ENCODE measurements around the gene NTRK3. TPM values are rescaled to one million over a fixed set of nuclear protein-coding genes. Genes with fewer than 3 reads are reported as not detected.

Gene NTRK3
- total RNA-seq, 2 experiments from 2014 or later, result not detected

GRCh38 chr15:88177451-88177850, 79.1 kb downstream of the NTRK3 start:
- Mint-ChIP-seq H3K9me3 (no peaks in the 10 kb centered on the region), H3K27me3 (peaks cover 2% of the 10 kb centered on the region), H3K27ac (no peak overlapping the region), H3K4me3 (no peak overlapping the region), H3K4me1 (no peaks in the 10 kb centered on the region), H3K36me3 (ENCODE audit: low read depth) (no peaks in the 10 kb centered on the region)
- POLR2A ChIA-PET, result no interaction called here
- no peak for DNase-seq
- CTCF ChIA-PET, result no interaction called here

- ChIA-PET CTCF (no interaction called here), POLR2A (no interaction called here)
- no peaks in the 10 kb centered on the region for H3K36me3 Mint-ChIP-seq (ENCODE audit: low read depth)
- no peaks in the 10 kb centered on the region for H3K9me3 Mint-ChIP-seq
- H3K4me1 Mint-ChIP-seq, result no peaks in the 10 kb centered on the region
- H3K27ac Mint-ChIP-seq, result no peak overlapping the region
- H3K27me3 Mint-ChIP-seq, result peaks cover 2% of the 10 kb centered on the region
- DNase-seq, result no peak
- H3K4me3 Mint-ChIP-seq, result no peak overlapping the region
Observed at GRCh38 chr15:88174571-88174970, 82.0 kb downstream of the NTRK3 start.

DNA sequence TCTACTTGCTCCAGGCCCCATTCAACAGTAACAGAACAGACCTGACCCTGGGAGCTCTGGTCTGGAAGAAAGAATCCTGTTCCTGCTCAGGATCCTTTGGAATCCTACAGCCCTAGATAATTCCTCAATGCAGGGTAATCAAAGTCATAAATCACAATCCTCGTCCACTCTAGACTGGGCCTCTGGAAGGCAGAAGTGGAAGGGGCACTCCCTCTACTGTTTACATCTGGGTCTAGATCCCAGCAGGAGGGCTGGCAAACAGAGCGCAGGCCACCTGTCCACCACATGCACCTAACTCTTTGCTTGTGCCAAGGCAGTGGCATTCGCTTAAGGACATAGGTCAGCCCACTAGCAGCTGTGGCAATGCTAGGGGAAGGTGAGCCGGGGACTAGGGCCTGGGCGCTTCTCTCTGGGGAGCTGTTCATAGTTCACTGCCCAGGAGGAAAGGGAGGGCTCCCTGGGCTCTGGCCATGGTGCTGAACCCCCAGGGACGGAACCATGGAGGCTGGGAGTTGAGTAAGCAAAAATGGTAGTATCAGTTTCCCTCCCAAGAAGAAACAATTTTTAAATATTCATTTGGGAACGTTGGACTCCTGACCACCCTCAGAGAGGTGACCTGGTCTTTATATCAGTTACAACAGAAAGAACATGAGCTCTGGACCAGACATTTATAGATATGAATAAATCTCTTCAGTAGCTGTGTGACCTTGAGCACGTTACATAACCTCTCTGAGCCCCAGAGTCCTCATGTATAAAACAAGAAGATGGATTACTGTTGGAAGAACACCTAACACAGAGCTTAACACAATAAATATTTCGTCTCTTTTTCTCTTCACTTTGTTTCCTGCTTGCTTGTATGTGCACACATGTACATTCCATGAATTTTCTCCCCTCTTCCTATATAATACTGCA, 90.2 kb downstream of the NTRK3 start:
- no peaks in the 10 kb centered on the region for H3K4me1 Mint-ChIP-seq
- no peaks in the 10 kb centered on the region for H3K9me3 Mint-ChIP-seq
- no peaks in the 10 kb centered on the region for H3K36me3 Mint-ChIP-seq (ENCODE audit: low read depth)
- no peak overlapping the region for H3K27ac Mint-ChIP-seq
- no peak overlapping the region for H3K4me3 Mint-ChIP-seq
- CTCF ChIA-PET, result interaction anchor here (0.8 kb wide), 1 partner anchor 77 kb away, joined by 3 read pairs; no protein-coding TSS in a partner anchor
- peak; percentile 8 for DNase-seq
- no peaks in the 10 kb centered on the region for H3K27me3 Mint-ChIP-seq
- POLR2A ChIA-PET, result no interaction called here

GRCh38 chr15:88161636-88162035, 94.9 kb downstream of the NTRK3 start:
- no peaks in the 10 kb centered on the region for H3K4me1 Mint-ChIP-seq

DNA sequence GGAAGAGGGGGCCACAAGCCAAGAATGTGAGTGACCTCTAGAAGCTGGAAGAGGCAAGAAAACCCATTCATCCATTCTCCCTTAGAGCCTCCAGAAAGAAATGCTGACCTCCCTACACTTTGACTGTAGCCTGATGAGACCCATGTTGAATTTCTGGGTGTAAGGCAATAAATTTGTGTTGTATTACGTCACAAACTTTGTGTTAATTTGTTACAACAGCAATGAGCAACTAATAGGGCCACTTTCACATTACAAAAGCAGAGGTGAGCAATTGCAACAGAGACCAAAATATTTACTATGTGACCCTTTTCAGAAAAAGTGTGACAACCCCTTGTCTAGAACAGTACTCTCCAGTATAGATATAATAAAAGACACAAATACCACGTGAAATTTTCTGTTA, 101.2 kb downstream of the NTRK3 start:
- H3K27ac Mint-ChIP-seq, result no peak overlapping the region
- no peak for DNase-seq
- no peaks in the 10 kb centered on the region for H3K4me1 Mint-ChIP-seq
- H3K27me3 Mint-ChIP-seq, result no peaks in the 10 kb centered on the region
- no peak overlapping the region for H3K4me3 Mint-ChIP-seq
- CTCF ChIA-PET, result no interaction called here
- POLR2A ChIA-PET, result no interaction called here
- no peaks in the 10 kb centered on the region for H3K9me3 Mint-ChIP-seq
- H3K36me3 Mint-ChIP-seq (ENCODE audit: low read depth), result no peaks in the 10 kb centered on the region

More at GRCh38 chr15:88161636-88162035, 94.9 kb downstream of the NTRK3 start:
- Mint-ChIP-seq H3K27me3 (no peaks in the 10 kb centered on the region), H3K36me3 (ENCODE audit: low read depth) (no peaks in the 10 kb centered on the region), H3K4me3 (no peak overlapping the region), H3K27ac (no peak overlapping the region), H3K9me3 (no peaks in the 10 kb centered on the region)
- POLR2A ChIA-PET, result no interaction called here
- CTCF ChIA-PET, result interaction anchor here (1.0 kb wide), 1 partner anchor 14 kb away, joined by 3 read pairs; no protein-coding TSS in a partner anchor
- no peak for DNase-seq

GRCh38 chr15:88152672-88153071, 103.9 kb downstream of the NTRK3 start:
- Mint-ChIP-seq H3K27ac (no peak overlapping the region), H3K9me3 (no peaks in the 10 kb centered on the region), H3K27me3 (no peaks in the 10 kb centered on the region), H3K36me3 (ENCODE audit: low read depth) (no peaks in the 10 kb centered on the region), H3K4me1 (no peaks in the 10 kb centered on the region), H3K4me3 (no peak overlapping the region)
- ChIA-PET POLR2A (no interaction called here), CTCF (no interaction called here)
- DNase-seq, result no peak

DNA sequence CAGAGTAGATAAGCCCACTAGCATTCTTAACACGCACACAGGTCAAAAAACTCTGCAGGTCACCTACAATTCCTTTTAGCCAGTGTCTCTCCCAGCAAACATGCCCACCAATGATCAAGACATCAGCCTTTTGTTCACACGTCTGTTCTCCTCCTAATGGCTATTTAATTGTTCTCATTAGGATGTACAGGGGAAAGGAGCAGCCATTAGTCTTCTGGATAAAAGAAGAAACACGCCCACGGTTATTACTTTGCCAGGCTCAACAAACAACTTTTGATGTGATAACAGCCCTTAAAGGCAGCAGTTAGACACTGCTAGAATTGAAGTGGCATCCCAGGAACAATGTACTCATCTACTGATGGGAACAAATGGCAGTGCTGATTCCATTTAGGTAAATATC, 108.8 kb downstream of the NTRK3 start:
- no peak for DNase-seq
- H3K36me3 Mint-ChIP-seq (ENCODE audit: low read depth), result no peaks in the 10 kb centered on the region
- ChIA-PET CTCF (interaction anchor here (1.4 kb wide), 1 partner anchor 14 kb away, joined by 3 read pairs; no protein-coding TSS in a partner anchor), POLR2A (no interaction called here)
- no peaks in the 10 kb centered on the region for H3K27me3 Mint-ChIP-seq
- H3K9me3 Mint-ChIP-seq, result no peaks in the 10 kb centered on the region
- H3K4me1 Mint-ChIP-seq, result no peaks in the 10 kb centered on the region
- no peak overlapping the region for H3K27ac Mint-ChIP-seq
- no peak overlapping the region for H3K4me3 Mint-ChIP-seq

- Mint-ChIP-seq H3K27me3 (no peaks in the 10 kb centered on the region), H3K4me1 (no peaks in the 10 kb centered on the region), H3K27ac (no peak overlapping the region), H3K36me3 (ENCODE audit: low read depth) (no peaks in the 10 kb centered on the region), H3K9me3 (no peaks in the 10 kb centered on the region), H3K4me3 (no peak overlapping the region)
- CTCF ChIA-PET, result no interaction called here
- DNase-seq, result no peak
- POLR2A ChIA-PET, result no interaction called here
Observed at GRCh38 chr15:88144921-88145653, 111.5 kb downstream of the NTRK3 start.

GRCh38 chr15:88142121-88142520, 114.4 kb downstream of the NTRK3 start:
- no peaks in the 10 kb centered on the region for H3K9me3 Mint-ChIP-seq
- ChIA-PET CTCF (no interaction called here), POLR2A (no interaction called here)
- H3K4me1 Mint-ChIP-seq, result no peaks in the 10 kb centered on the region
- DNase-seq, result no peak
- no peak overlapping the region for H3K4me3 Mint-ChIP-seq
- no peak overlapping the region for H3K27ac Mint-ChIP-seq
- H3K27me3 Mint-ChIP-seq, result no peaks in the 10 kb centered on the region
- no peaks in the 10 kb centered on the region for H3K36me3 Mint-ChIP-seq (ENCODE audit: low read depth)

DNA sequence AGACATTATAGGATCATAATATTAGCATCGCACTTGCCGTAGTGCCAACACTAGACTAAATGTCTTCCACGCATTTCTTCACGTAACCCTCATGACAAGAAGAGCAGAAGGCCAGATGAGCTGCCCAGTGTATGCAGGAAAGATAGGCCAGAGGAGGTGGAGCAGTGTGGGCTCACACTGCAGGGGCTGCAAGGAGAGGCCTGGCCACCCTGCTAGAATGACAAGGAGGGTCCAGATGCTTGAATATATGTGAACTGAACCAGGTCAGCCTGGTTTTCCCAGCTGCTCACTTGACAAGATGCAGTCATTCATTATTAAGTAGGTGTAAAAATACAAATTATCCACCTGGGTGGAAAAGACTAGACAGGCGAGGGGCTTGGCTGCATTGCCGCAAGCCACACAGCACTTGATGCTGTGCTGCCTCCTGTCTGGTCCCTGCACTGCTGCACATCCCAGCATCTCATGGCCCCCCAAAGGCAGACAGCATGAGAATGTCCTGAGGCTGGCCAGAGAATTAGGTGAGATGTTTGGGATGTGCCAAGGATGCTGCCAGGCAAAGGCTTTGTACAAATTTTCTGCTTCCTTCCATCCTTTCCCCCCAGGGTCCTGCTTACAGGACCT, 115.2 kb downstream of the NTRK3 start:
- Mint-ChIP-seq H3K9me3 (no peaks in the 10 kb centered on the region), H3K27ac (no peak overlapping the region), H3K27me3 (no peaks in the 10 kb centered on the region), H3K36me3 (ENCODE audit: low read depth) (no peaks in the 10 kb centered on the region), H3K4me1 (no peaks in the 10 kb centered on the region), H3K4me3 (no peak overlapping the region)
- ChIA-PET POLR2A (no interaction called here), CTCF (no interaction called here)
- no peak for DNase-seq

GRCh38 chr15:88140398-88140797, 116.1 kb downstream of the NTRK3 start:
- Mint-ChIP-seq H3K9me3 (no peaks in the 10 kb centered on the region), H3K4me3 (no peak overlapping the region), H3K27ac (no peak overlapping the region), H3K36me3 (ENCODE audit: low read depth) (no peaks in the 10 kb centered on the region), H3K4me1 (no peaks in the 10 kb centered on the region), H3K27me3 (no peaks in the 10 kb centered on the region)
- ChIA-PET POLR2A (no interaction called here), CTCF (no interaction called here)
- no peak for DNase-seq

DNA sequence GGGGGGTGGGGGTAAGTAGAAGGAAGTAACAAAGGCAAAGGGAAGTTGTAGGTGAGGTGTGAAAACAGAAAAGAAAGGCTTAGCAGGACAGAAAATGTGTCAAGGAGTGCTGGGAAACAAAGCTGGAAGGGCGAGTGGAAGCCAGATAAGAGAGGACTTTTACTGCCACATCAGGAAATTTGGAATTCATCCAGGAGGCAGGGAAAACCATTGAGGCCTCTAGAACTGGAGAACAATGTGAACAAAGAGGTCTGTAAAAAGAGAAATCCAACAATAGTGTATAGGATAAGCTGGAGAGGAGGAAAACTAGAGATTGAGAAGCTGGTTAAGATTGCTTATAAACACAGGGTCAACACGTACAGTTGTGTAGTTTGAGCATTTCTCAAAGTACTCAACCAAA, 116.6 kb downstream of the NTRK3 start:
- Mint-ChIP-seq H3K4me3 (no peak overlapping the region), H3K4me1 (no peaks in the 10 kb centered on the region), H3K27me3 (no peaks in the 10 kb centered on the region), H3K9me3 (no peaks in the 10 kb centered on the region), H3K27ac (no peak overlapping the region), H3K36me3 (ENCODE audit: low read depth) (no peaks in the 10 kb centered on the region)
- ChIA-PET POLR2A (no interaction called here), CTCF (no interaction called here)
- DNase-seq, result no peak

- Mint-ChIP-seq H3K4me1 (no peaks in the 10 kb centered on the region), H3K4me3 (no peak overlapping the region), H3K27ac (no peak overlapping the region), H3K9me3 (no peaks in the 10 kb centered on the region), H3K36me3 (ENCODE audit: low read depth) (no peaks in the 10 kb centered on the region), H3K27me3 (no peaks in the 10 kb centered on the region)
- DNase-seq, result no peak
- POLR2A ChIA-PET, result no interaction called here
- CTCF ChIA-PET, result no interaction called here
Observed at GRCh38 chr15:88133795-88134194, 122.7 kb downstream of the NTRK3 start.
